Hepatocyte (in vitro differentiated cells): ENCODE results near the gene GATAD2A.
"Not testable (repeated sequence)": the region's sequence is repeated elsewhere in the genome, so short reads cannot be mapped to it uniquely, and the experiment has no call there.

Experiments
- CTCF ChIP-seq: fragments of 200-600 bp; sonication (generic); IDR thresholded peaks from 2 replicates; pipeline ENCODE4 v1.5.1; 2016; ENCODE audit warnings: antibody characterized with exemption, mild to moderate bottlenecking; ENCODE audit not compliant: poor library complexity
- EZH2 ChIP-seq: fragments of 200-600 bp; sonication (generic); IDR thresholded peaks from 2 replicates; pipeline ENCODE4 v1.6.1; 2016; ENCODE audit warnings: antibody characterized with exemption, mild to moderate bottlenecking, borderline replicate concordance
- EZH2phosphoT487 ChIP-seq: fragments of 200-600 bp; sonication (generic); IDR thresholded peaks from one replicate; pipeline ENCODE4 v1.6.1; 2018; ENCODE audit warnings: antibody characterized with exemption, mild to moderate bottlenecking, low read depth, moderate library complexity; ENCODE audit not compliant: unreplicated experiment, severe bottlenecking

DNA sequence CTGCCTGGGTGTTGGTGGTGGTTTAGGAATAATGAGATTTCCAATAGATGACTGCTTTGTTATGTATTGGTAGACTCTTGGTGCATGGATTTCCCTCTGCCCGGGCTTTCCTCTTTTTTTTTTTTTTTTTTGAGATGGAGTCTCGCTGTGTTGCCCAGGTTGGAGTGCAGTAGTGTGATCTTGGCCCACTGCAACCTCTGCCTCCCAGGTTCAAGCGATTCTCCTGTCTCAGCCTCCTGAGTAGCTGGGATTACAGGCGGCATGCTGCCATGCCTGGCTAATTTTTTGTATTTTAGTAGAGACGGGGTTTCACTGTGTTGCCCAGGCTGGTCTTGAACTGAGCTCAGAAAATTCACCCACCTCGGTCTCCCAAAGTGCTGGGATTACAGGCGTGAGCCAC is 11.1 kb upstream of the GATAD2A start:
- not testable (repeated sequence) for TF ChIP-seq EZH2phosphoT487, CTCF, EZH2
